Measurements from ENCODE around the gene SCUBE1. TPM values are rescaled to one million over a fixed set of nuclear protein-coding genes. Genes with fewer than 3 reads are reported as not detected.
A peak's percentile ranks its signal among the peaks of the same experiment; 100 is the strongest.

The SCUBE1 gene
- total and polyA plus RNA-seq, 10 of the 15 experiments (the other 5 are each of a cell fraction or from before 2014, with no cell fraction given): not detected

- no peak overlapping the region for H3K9ac ChIP-seq (ENCODE audit: control insufficient read depth, insufficient read depth, low read length)
- no peak for ATAC-seq
- in situ Hi-C loops (cut with MboI) (loop anchor here (5.0 kb wide), 2 partner anchors 113 to 148 kb away; no protein-coding TSS in a partner anchor), intact Hi-C loops (cut with micrococcal nuclease; ENCODE audit: unreplicated experiment) (loop anchor here (5.0 kb wide), 1 partner anchor 38 kb away; no protein-coding TSS in a partner anchor)
- 44% methylated on average over 8 of the region's 9 CpGs for WGBS (ENCODE audit: insufficient coverage, insufficient replicate concordance, low lambda C conversion rate, missing lambda C conversion rate)
- ChIA-PET SMC1A (ENCODE audit: uncharacterized antibody, unreplicated experiment) (interaction anchor here (0.6 to 1.3 kb wide), 2 partner anchors 32 to 55 kb away, joined by 3 to 4 read pairs; no protein-coding TSS in a partner anchor), CTCF (interaction anchor here (1.0 to 1.4 kb wide), 2 partner anchors 39 to 112 kb away, joined by 5 to 7 read pairs; no protein-coding TSS in a partner anchor), POLR2A (interaction anchor here (1.5 kb wide), 1 partner anchor 113 kb away, joined by 4 read pairs; no protein-coding TSS in a partner anchor), RAD21 (ENCODE audit: unreplicated experiment) (interaction anchor here (0.6 kb wide), 1 partner anchor 385 kb away, joined by 3 read pairs; no protein-coding TSS in a partner anchor)
- H3K4me3 ChIP-seq: no peak overlapping the region
- no peaks in the 10 kb centered on the region for H3K79me2 ChIP-seq (ENCODE audit: control insufficient read depth, insufficient read depth, low read length)
- no peaks in the 10 kb centered on the region for H3K4me1 ChIP-seq (ENCODE audit: control insufficient read depth, insufficient read depth, low read length)
- H3K27ac ChIP-seq (ENCODE audit: control insufficient read depth, insufficient read depth): no peak overlapping the region
- DNase-seq (ENCODE audit: low read depth, low spot score): no peak
- H2AFZ ChIP-seq (ENCODE audit: control insufficient read depth, low read depth, low read length): no peak overlapping the region
- BruUV-seq (replicated peaks): no TSS peak
- FAIRE-seq: no peak
- no peak overlapping the region for H3K4me2 ChIP-seq (ENCODE audit: control insufficient read depth, insufficient read depth)
- TF ChIP-seq TAF1 (IDR thresholded peaks at IDR 0.05; ENCODE audit: borderline replicate concordance, low read depth, low read length) (no peak), USF1 (IDR thresholded peaks at IDR 0.05; ENCODE audit: borderline replicate concordance, extremely low read length, insufficient read depth, low read depth, low read length) (peak; percentile 27)
- no peaks in the 10 kb centered on the region for H4K20me1 ChIP-seq (ENCODE audit: control insufficient read depth, insufficient read depth)
- H3K9me3 ChIP-seq (replicated peaks; ENCODE audit: control insufficient read depth, insufficient read depth, low read length): no peaks in the 10 kb centered on the region
- H3K27me3 ChIP-seq (replicated peaks in 1 of 2; ENCODE audit: control insufficient read depth in 2 of 2, insufficient read depth in 2 of 2, low read length in 1 of 2): peaks cover 5 to 6% of the 10 kb centered on the region in 2 experiments; a peak in 3 of 4 replicates
- H3K36me3 ChIP-seq (ENCODE audit: control insufficient read depth in 2 of 2, insufficient read depth in 2 of 2, low read length in 1 of 2): no peaks in the 10 kb centered on the region
These were observed 108.7 kb downstream of the SCUBE1 start for GRCh38 chr22:43234264-43234988.

- POLR2A ChIA-PET: interaction anchor here (0.5 kb wide), 1 partner anchor 42 kb away, joined by 5 read pairs; no protein-coding TSS in a partner anchor
- intact Hi-C loops (cut with micrococcal nuclease; ENCODE audit: unreplicated experiment): loop anchor here (5.0 kb wide), 1 partner anchor 39 kb away; no protein-coding TSS in a partner anchor
- no peak overlapping the region for H3K4me2 ChIP-seq (ENCODE audit: control insufficient read depth, insufficient read depth)
These were observed 109.6 kb downstream of the SCUBE1 start for GRCh38 chr22:43233529-43233928.

More at GRCh38 chr22:43233529-43233928, 109.6 kb downstream of the SCUBE1 start:
- no peaks in the 10 kb centered on the region for H3K36me3 ChIP-seq (ENCODE audit: control insufficient read depth in 2 of 2, insufficient read depth in 2 of 2, low read length in 1 of 2)
- CTCF ChIA-PET: interaction anchor here (2.0 to 4.8 kb wide), 2 partner anchors 30 to 113 kb away, joined by 5 to 37 read pairs; no protein-coding TSS in a partner anchor
- H3K9ac ChIP-seq (ENCODE audit: control insufficient read depth, insufficient read depth, low read length): no peak overlapping the region
- H3K9me3 ChIP-seq (replicated peaks; ENCODE audit: control insufficient read depth, insufficient read depth, low read length): no peaks in the 10 kb centered on the region
- 29% methylated on average over 6 of the region's 6 CpGs for WGBS (ENCODE audit: insufficient coverage, insufficient replicate concordance, low lambda C conversion rate, missing lambda C conversion rate)
- DNase-seq (ENCODE audit: low read depth, low spot score) (no peak), ATAC-seq (no peak), FAIRE-seq (no peak)
- RAD21 ChIA-PET (ENCODE audit: unreplicated experiment): interaction anchor here (1.9 to 2.7 kb wide), 2 partner anchors 36 to 113 kb away, joined by 5 to 22 read pairs; no protein-coding TSS in a partner anchor
- no peaks in the 10 kb centered on the region for H3K79me2 ChIP-seq (ENCODE audit: control insufficient read depth, insufficient read depth, low read length)
- no peak overlapping the region for H2AFZ ChIP-seq (ENCODE audit: control insufficient read depth, low read depth, low read length)
- in situ Hi-C loops (cut with MboI): loop anchor here (5.0 kb wide), 2 partner anchors 114 to 149 kb away; no protein-coding TSS in a partner anchor
- peaks cover 5 to 6% of the 10 kb centered on the region in 2 experiments; a peak in 3 of 4 replicates for H3K27me3 ChIP-seq (replicated peaks in 1 of 2; ENCODE audit: control insufficient read depth in 2 of 2, insufficient read depth in 2 of 2, low read length in 1 of 2)
- no peak for TF ChIP-seq CHD4 (IDR thresholded peaks at IDR 0.05)
- TF ChIP-seq BRCA1 (IDR thresholded peaks at IDR 0.05; ENCODE audit: low read depth, low read length): no peak
- TF ChIP-seq MTA3 (IDR thresholded peaks at IDR 0.05; ENCODE audit: borderline replicate concordance, low read length): no peak
- no peak overlapping the region for H3K27ac ChIP-seq (ENCODE audit: control insufficient read depth, insufficient read depth)
- H3K4me3 ChIP-seq: no peak overlapping the region
- no TSS peak for BruUV-seq (replicated peaks)
- no peaks in the 10 kb centered on the region for H3K4me1 ChIP-seq (ENCODE audit: control insufficient read depth, insufficient read depth, low read length)
- SMC1A ChIA-PET (ENCODE audit: uncharacterized antibody, unreplicated experiment): interaction anchor here (1.3 kb wide), 1 partner anchor 33 kb away, joined by 4 read pairs; no protein-coding TSS in a partner anchor
- no peaks in the 10 kb centered on the region for H4K20me1 ChIP-seq (ENCODE audit: control insufficient read depth, insufficient read depth)

Data from GM12878 (cell line).